ENCODE measurements around the gene SLF2. TPM values are rescaled to one million over a fixed set of nuclear protein-coding genes. Genes with fewer than 3 reads are reported as not detected.

Gene SLF2
- total RNA-seq, 1 experiment from 2014 or later, result 23.1 TPM

GRCh38 chr10:100895896-100896295 is 16.9 kb upstream of the SLF2 start:
- Mint-ChIP-seq H3K9me3 (peaks cover 0 to 3% of the 10 kb centered on the region in 2 experiments; a peak in 1 of 5 replicates), H3K27ac (no peak overlapping the region), H3K36me3 (ENCODE audit: insufficient read depth in 1 of 3, low read depth in 3 of 3) (no peaks in the 10 kb centered on the region), H3K4me3 (no peak overlapping the region), H3K4me1 (peaks cover 2% of the 10 kb centered on the region in 2 experiments; a peak in 2 of 4 replicates), H3K27me3 (ENCODE audit: low read depth) (peaks cover 14% of the 10 kb centered on the region)
- Histone ChIP-seq H3K18ac (ENCODE audit: insufficient read length, low read depth, low read length) (no peak overlapping the region), H4K8ac (replicated peaks; ENCODE audit: insufficient read length, low read depth, low read length) (no peak overlapping the region), H3K27me3 (ENCODE audit: insufficient read depth, low read length) (no peaks in the 10 kb centered on the region), H3K4me2 (ENCODE audit: insufficient read depth, insufficient read length, low read length) (no peak overlapping the region), H2AFZ (ENCODE audit: low read length) (no peak overlapping the region), H2BK20ac (ENCODE audit: low read depth, low read length, poor library complexity, severe bottlenecking) (no peak overlapping the region), H3K9me3 (ENCODE audit: control insufficient read depth, low read depth, low read length) (no peaks in the 10 kb centered on the region), H3K79me2 (ENCODE audit: insufficient read depth, low read length) (no peaks in the 10 kb centered on the region), H3K4ac (ENCODE audit: low read depth, low read length) (no peak overlapping the region), H3K23ac (ENCODE audit: insufficient read length, low read depth, low read length) (no peak overlapping the region), H2AK5ac (ENCODE audit: insufficient read length, low read length) (no peak overlapping the region), H3K79me1 (ENCODE audit: insufficient read depth, low read depth, low read length, poor library complexity, severe bottlenecking) (no peaks in the 10 kb centered on the region), H4K91ac (ENCODE audit: insufficient read length, low read depth, low read length) (no peak overlapping the region), H2BK12ac (ENCODE audit: insufficient read length, low read depth, low read length) (no peak overlapping the region), H3T11ph (ENCODE audit: low read length) (no peak overlapping the region), H3K14ac (ENCODE audit: insufficient read depth, low read length) (no peak overlapping the region), H3K27ac (ENCODE audit: insufficient read length, low read depth, low read length) (no peak overlapping the region), H3K23me2 (ENCODE audit: insufficient read length, low read depth, low read length, poor library complexity, severe bottlenecking) (no peaks in the 10 kb centered on the region), H4K20me1 (ENCODE audit: control insufficient read depth, insufficient read depth, insufficient read length) (no peaks in the 10 kb centered on the region), H3K4me1 (ENCODE audit: insufficient read depth, low read length) (no peaks in the 10 kb centered on the region), H3K9ac (ENCODE audit: extremely low read depth, insufficient read length, low read length) (no peak overlapping the region), H3K56ac (ENCODE audit: insufficient read length, low read depth, low read length) (no peak overlapping the region), H2BK5ac (ENCODE audit: insufficient read length, low read length) (no peak overlapping the region), H2BK15ac (ENCODE audit: low read depth, low read length) (no peak overlapping the region), H4K5ac (ENCODE audit: insufficient read length, low read depth, low read length) (no peak overlapping the region), H2BK120ac (ENCODE audit: low read depth, low read length, poor library complexity, severe bottlenecking) (no peak overlapping the region)
- DNase-seq, result no peak
- no CpG with 5 or more reads among the region's 3 CpGs for WGBS (ENCODE audit: extremely low coverage, insufficient read length, low lambda C conversion rate)
- TF ChIP-seq CTCF (conservative IDR thresholded peaks at IDR 0.05), result no peak

Measured in H9 (cell line).